PC-3 (cell line): ENCODE results near the gene CHMP4B. TPM values are rescaled to one million over a fixed set of nuclear protein-coding genes. Genes with fewer than 3 reads are reported as not detected.

Experiments
- ATAC-seq: fragments of 200-7000 bp; cut with Tn5 transposase; 2 replicates; pipeline ENCODE4 v1.9.1; 2020; ENCODE audit warnings: mild to moderate bottlenecking, moderate library complexity
- BruUV-seq: library from RNA; stranded (reverse); fragments of 400-500 nt; replicated peaks from 2 replicates; lab custom pipeline; 2021; lab: Mats Ljungman, UMichigan
- CTCF ChIA-PET: fragments of 300-600 bp; sonication (Branson Sonifier 250); formaldehyde crosslinking; loops from one replicate; lab custom pipeline; 2022; ENCODE audit warnings: antibody characterized with exemption; lab: Charles Lee
- POLR2A ChIA-PET: fragments of 300-600 bp; sonication (Branson Sonifier 250); formaldehyde crosslinking; loops from one replicate; lab custom pipeline; 2022; ENCODE audit warnings: antibody characterized with exemption; ENCODE audit not compliant: unreplicated experiment; lab: Charles Lee
- DNase-seq: peaks from one replicate; pipeline ENCODE4 v3.0.0-alpha.2; 2015
- H2AFZ ChIP-seq: fragments of 300-600 bp; sonication (generic); 2 replicates; pipeline ENCODE4 v1.6.0; 2016; ENCODE audit warnings: antibody characterized with exemption, low read length
- H3F3A ChIP-seq: fragments of 300-600 bp; sonication (generic); one replicate; pipeline ENCODE4 v1.6.0; 2017; ENCODE audit warnings: antibody characterized with exemption, low read length, control low read depth, mild to moderate bottlenecking; ENCODE audit not compliant: unreplicated experiment
- H3K27ac ChIP-seq: fragments of 300-600 bp; sonication (generic); 2 replicates; pipeline ENCODE4 v1.5.1; 2016; ENCODE audit warnings: mild to moderate bottlenecking, low read length
- H3K27me3 ChIP-seq: fragments of 300-600 bp; sonication (generic); 2 replicates; pipeline ENCODE4 v1.6.1; 2016; ENCODE audit warnings: low read length, mixed read lengths
- H3K36me3 ChIP-seq: fragments of 300-600 bp; sonication (generic); 2 replicates; pipeline ENCODE4 v1.6.1; 2016; ENCODE audit warnings: low read depth, mixed run types, low read length, mixed read lengths
- H3K4me1 ChIP-seq: fragments of 300-600 bp; sonication (generic); 2 replicates; pipeline ENCODE4 v1.5.1; 2016; ENCODE audit warnings: low read length; ENCODE audit not compliant: insufficient read depth
- H3K4me2 ChIP-seq: fragments of 300-600 bp; sonication (generic); 2 replicates; pipeline ENCODE4 v1.6.0; 2016; ENCODE audit warnings: low read length
- H3K4me3 ChIP-seq: fragments of 300-600 bp; sonication (generic); 2 replicates; pipeline ENCODE4 v1.5.1; 2016; ENCODE audit warnings: mild to moderate bottlenecking, low read length, mixed read lengths
- H3K79me2 ChIP-seq: fragments of 300-600 bp; sonication (generic); 2 replicates; pipeline ENCODE4 v1.6.1; 2017; ENCODE audit warnings: low read length, mixed read lengths
- H3K9ac ChIP-seq: fragments of 300-600 bp; sonication (generic); 2 replicates; pipeline ENCODE4 v1.6.0; 2016; ENCODE audit warnings: mild to moderate bottlenecking, low read length
- H3K9me2 ChIP-seq: fragments of 300-600 bp; sonication (generic); replicated peaks from 2 replicates; pipeline ENCODE4 v1.6.1; 2016; ENCODE audit warnings: mixed run types, low read length, mixed read lengths
- H3K9me3 ChIP-seq: fragments of 300-600 bp; sonication (generic); 2 replicates; pipeline ENCODE4 v1.6.1; 2016; ENCODE audit warnings: low read length, mixed read lengths
- H4K20me1 ChIP-seq: fragments of 300-600 bp; sonication (generic); 2 replicates; pipeline ENCODE4 v1.6.1; 2016; ENCODE audit warnings: low read length, mixed read lengths
- EZH2 ChIP-seq: fragments of 300-600 bp; sonication (generic); IDR thresholded peaks from one replicate; pipeline ENCODE4 v1.6.1; 2017; ENCODE audit warnings: antibody characterized with exemption, mild to moderate bottlenecking, low read length; ENCODE audit not compliant: unreplicated experiment
- EZH2phosphoT487 ChIP-seq: fragments of 300-600 bp; sonication (generic); IDR thresholded peaks from 2 replicates; pipeline ENCODE4 v1.6.1; 2018; ENCODE audit warnings: mild to moderate bottlenecking, antibody characterized with exemption, low read length, borderline replicate concordance
- intact Hi-C: fragments of 100-400 bp; cut with micrococcal nuclease; formaldehyde crosslinking; loops from 2 replicates; pipeline ENCODE4 v1.9.0; 2023
- total RNA-seq: library from RNA; depleted of rRNA; stranded (reverse); fragments of >200 nt; gene quantifications from 2 replicates; pipeline ENCODE4 v1.2.3, GENCODE V29; 2014
- TF ChIP-seq, protein P1 (sequence below): fragments of 300-600 bp; sonication (generic); conservative IDR thresholded peaks from 2 replicates; pipeline ENCODE4 v1.5.1; 2017; ENCODE audit warnings: antibody characterized with exemption, low read depth, mild to moderate bottlenecking, low read length

Gene CHMP4B
- total RNA-seq, 1 experiment from 2014 or later, result 68.8 TPM

DNA sequence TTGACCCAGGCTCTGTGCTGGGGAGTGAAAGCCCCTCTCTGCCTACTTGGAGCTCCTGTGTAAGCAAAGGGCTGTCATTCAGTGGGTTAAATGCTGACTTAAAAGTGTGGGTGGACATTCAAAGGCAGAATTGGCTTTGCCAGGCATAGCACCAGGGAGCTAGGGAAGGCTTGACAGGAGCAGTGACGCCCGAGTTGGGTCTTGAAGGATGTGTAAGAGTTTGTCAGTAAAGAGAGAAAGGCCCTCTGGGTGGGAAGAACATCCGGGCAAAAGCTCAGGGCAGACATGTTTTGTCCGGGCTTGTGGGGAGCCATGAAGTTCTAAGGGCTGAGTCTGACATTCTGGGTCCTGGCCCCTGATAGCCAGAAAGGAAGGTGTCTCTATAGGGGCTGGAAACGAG lies 27.9 kb upstream of the CHMP4B start:
- Histone ChIP-seq H3K36me3 (no peaks in the 10 kb centered on the region), H3K9me2 (no peaks in the 10 kb centered on the region), H3K9me3 (no peaks in the 10 kb centered on the region), H3K4me2 (no peak overlapping the region), H3K9ac (no peak overlapping the region), H4K20me1 (no peaks in the 10 kb centered on the region), H3K79me2 (no peaks in the 10 kb centered on the region), H3K4me1 (peaks cover 14% of the 10 kb centered on the region), H3K27ac (no peak overlapping the region), H3K4me3 (no peak overlapping the region), H3F3A (no peaks in the 10 kb centered on the region), H3K27me3 (no peaks in the 10 kb centered on the region), H2AFZ (no peak overlapping the region)
- intact Hi-C loops, result loop anchor here (10.0 kb wide), 1 partner anchor 98 kb away; the partner anchor contains the start of gene E2F1
- ChIA-PET POLR2A (no interaction called here), CTCF (no interaction called here)
- no TSS peak for BruUV-seq
- DNase-seq, result no peak
- no peak for ATAC-seq
- TF ChIP-seq, protein P1, sequence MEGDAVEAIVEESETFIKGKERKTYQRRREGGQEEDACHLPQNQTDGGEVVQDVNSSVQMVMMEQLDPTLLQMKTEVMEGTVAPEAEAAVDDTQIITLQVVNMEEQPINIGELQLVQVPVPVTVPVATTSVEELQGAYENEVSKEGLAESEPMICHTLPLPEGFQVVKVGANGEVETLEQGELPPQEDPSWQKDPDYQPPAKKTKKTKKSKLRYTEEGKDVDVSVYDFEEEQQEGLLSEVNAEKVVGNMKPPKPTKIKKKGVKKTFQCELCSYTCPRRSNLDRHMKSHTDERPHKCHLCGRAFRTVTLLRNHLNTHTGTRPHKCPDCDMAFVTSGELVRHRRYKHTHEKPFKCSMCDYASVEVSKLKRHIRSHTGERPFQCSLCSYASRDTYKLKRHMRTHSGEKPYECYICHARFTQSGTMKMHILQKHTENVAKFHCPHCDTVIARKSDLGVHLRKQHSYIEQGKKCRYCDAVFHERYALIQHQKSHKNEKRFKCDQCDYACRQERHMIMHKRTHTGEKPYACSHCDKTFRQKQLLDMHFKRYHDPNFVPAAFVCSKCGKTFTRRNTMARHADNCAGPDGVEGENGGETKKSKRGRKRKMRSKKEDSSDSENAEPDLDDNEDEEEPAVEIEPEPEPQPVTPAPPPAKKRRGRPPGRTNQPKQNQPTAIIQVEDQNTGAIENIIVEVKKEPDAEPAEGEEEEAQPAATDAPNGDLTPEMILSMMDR, result no peak
- TF ChIP-seq EZH2phosphoT487 (no peak), EZH2 (no peak)

- Histone ChIP-seq H4K20me1 (no peaks in the 10 kb centered on the region), H3K27ac (no peak overlapping the region), H3K4me3 (no peak overlapping the region), H3K4me1 (peaks cover 14% of the 10 kb centered on the region), H2AFZ (no peak overlapping the region), H3K27me3 (no peaks in the 10 kb centered on the region), H3K9me2 (no peaks in the 10 kb centered on the region), H3K79me2 (no peaks in the 10 kb centered on the region), H3K4me2 (no peak overlapping the region), H3K36me3 (no peaks in the 10 kb centered on the region), H3K9ac (no peak overlapping the region), H3K9me3 (no peaks in the 10 kb centered on the region), H3F3A (no peaks in the 10 kb centered on the region)
- no peak for TF ChIP-seq EZH2
- no peak for TF ChIP-seq EZH2phosphoT487
- TF ChIP-seq, protein P1, result no peak
- intact Hi-C loops, result loop anchor here (10.0 kb wide), 1 partner anchor 99 kb away; the partner anchor contains the start of gene E2F1
- POLR2A ChIA-PET, result no interaction called here
- ATAC-seq (no peak), DNase-seq (no peak)
- CTCF ChIA-PET, result no interaction called here
- BruUV-seq, result no TSS peak
These were observed 27.3 kb upstream of the CHMP4B start for GRCh38 chr20:33783818-33784217.

GRCh38 chr20:33784225-33784624 lies 26.9 kb upstream of the CHMP4B start:
- H3K27ac ChIP-seq, result no peak overlapping the region
- ATAC-seq (no peak), DNase-seq (no peak)
- H3K79me2 ChIP-seq, result no peaks in the 10 kb centered on the region
- no peaks in the 10 kb centered on the region for H3K27me3 ChIP-seq
- CTCF ChIA-PET, result no interaction called here
- TF ChIP-seq EZH2, result no peak
- TF ChIP-seq, protein P1, result no peak
- TF ChIP-seq EZH2phosphoT487, result no peak
- H3K4me1 ChIP-seq, result peaks cover 14% of the 10 kb centered on the region
- intact Hi-C loops, result loop anchor here (10.0 kb wide), 1 partner anchor 99 kb away; the partner anchor contains the start of gene E2F1
- POLR2A ChIA-PET, result no interaction called here
- no TSS peak for BruUV-seq
- no peak overlapping the region for H3K4me2 ChIP-seq
- no peaks in the 10 kb centered on the region for H4K20me1 ChIP-seq
- no peak overlapping the region for H2AFZ ChIP-seq
- H3K36me3 ChIP-seq, result no peaks in the 10 kb centered on the region
- H3K4me3 ChIP-seq, result no peak overlapping the region
- H3K9ac ChIP-seq, result no peak overlapping the region
- H3F3A ChIP-seq, result no peaks in the 10 kb centered on the region
- no peaks in the 10 kb centered on the region for H3K9me2 ChIP-seq
- H3K9me3 ChIP-seq, result no peaks in the 10 kb centered on the region
